PC-9 (cell line): ENCODE data around the gene NOXA1. TPM values are rescaled to one million over a fixed set of nuclear protein-coding genes. Genes with fewer than 3 reads are reported as not detected.
A peak's percentile ranks its signal among the peaks of the same experiment; 100 is the strongest.

Experiments
- BruUV-seq: library from RNA; stranded (reverse); fragments of 400-500 nt; replicated peaks from 2 replicates; lab custom pipeline; 2021; lab: Mats Ljungman, UMichigan
- CTCF ChIA-PET: fragments of 300-600 bp; sonication (Branson Sonifier 250); formaldehyde crosslinking; loops from one replicate; lab custom pipeline; 2022; ENCODE audit warnings: antibody characterized with exemption; lab: Charles Lee
- POLR2A ChIA-PET: fragments of 300-600 bp; sonication (Branson Sonifier 250); formaldehyde crosslinking; loops from one replicate; lab custom pipeline; 2022; ENCODE audit warnings: antibody characterized with exemption; ENCODE audit not compliant: unreplicated experiment; lab: Charles Lee
- DNase-seq, 2 experiments: peaks; one replicate each; pipeline versions ENCODE4 v3.0.0 to v3.0.0-alpha.2; 2015 to 2022; ENCODE audit warnings: mixed read lengths in 1 of 2
- H2AFZ ChIP-seq: fragments of 200-600 bp; sonication (generic); 2 replicates; pipeline ENCODE4 v1.8.1; 2017; ENCODE audit warnings: antibody characterized with exemption
- H3F3A ChIP-seq: fragments of 200-600 bp; sonication (generic); 2 replicates; pipeline ENCODE4 v1.8.1; 2017; ENCODE audit warnings: antibody characterized with exemption, mild to moderate bottlenecking, low read depth; ENCODE audit not compliant: insufficient read depth
- H3K27ac ChIP-seq: fragments of 200-600 bp; sonication (generic); 2 replicates; pipeline ENCODE4 v1.6.1; 2016; ENCODE audit warnings: mixed run types
- H3K27me3 ChIP-seq: fragments of 200-600 bp; sonication (generic); 2 replicates; pipeline ENCODE4 v1.6.1; 2016; ENCODE audit warnings: low read depth, mixed run types; ENCODE audit not compliant: insufficient read depth
- H3K36me3 ChIP-seq: fragments of 200-600 bp; sonication (generic); 2 replicates; pipeline ENCODE4 v1.6.1; 2016; ENCODE audit warnings: low read depth, mixed run types
- H3K4me1 ChIP-seq: fragments of 200-600 bp; sonication (generic); replicated peaks from 2 replicates; pipeline ENCODE4 v1.6.1; 2016; ENCODE audit warnings: mixed run types; ENCODE audit not compliant: insufficient read depth
- H3K4me2 ChIP-seq: fragments of 200-600 bp; sonication (generic); 2 replicates; pipeline ENCODE4 v1.6.1; 2017; ENCODE audit warnings: mixed run types
- H3K4me3 ChIP-seq: fragments of 200-600 bp; sonication (generic); 2 replicates; pipeline ENCODE4 v1.6.1; 2016; ENCODE audit warnings: mixed run types
- H3K79me2 ChIP-seq: fragments of 200-600 bp; sonication (generic); 2 replicates; pipeline ENCODE4 v1.6.1; 2017; ENCODE audit warnings: low read depth, mixed run types
- H3K9me2 ChIP-seq: fragments of 200-600 bp; sonication (generic); 2 replicates; pipeline ENCODE4 v1.8.1; 2017; ENCODE audit warnings: mild to moderate bottlenecking; ENCODE audit not compliant: insufficient read depth
- H3K9me3 ChIP-seq: fragments of 200-600 bp; sonication (generic); 2 replicates; pipeline ENCODE4 v1.8.1; 2016; ENCODE audit warnings: low read depth; ENCODE audit not compliant: insufficient read depth
- H4K20me1 ChIP-seq: fragments of 200-600 bp; sonication (generic); 2 replicates; pipeline ENCODE4 v1.8.1; 2017; ENCODE audit not compliant: insufficient read depth
- CTCF ChIP-seq: fragments of 200-600 bp; sonication (generic); conservative IDR thresholded peaks from 2 replicates; pipeline ENCODE4 v1.6.1; 2017; ENCODE audit warnings: mixed run types, antibody characterized with exemption, mild to moderate bottlenecking, moderate library complexity
- EZH2 ChIP-seq: fragments of 200-600 bp; sonication (generic); IDR thresholded peaks from 2 replicates; pipeline ENCODE4 v1.8.0; 2017; ENCODE audit warnings: antibody characterized with exemption, low read depth
- intact Hi-C: fragments of 100-400 bp; cut with micrococcal nuclease; formaldehyde crosslinking; loops from one replicate; pipeline ENCODE4 v1.10.0; 2022; ENCODE audit not compliant: unreplicated experiment
- total RNA-seq: library from RNA; stranded (reverse); gene quantifications from 2 replicates; pipeline ENCODE4 v1.2.3, GENCODE V29; 2021

NOXA1 gene
- total RNA-seq, 1 experiment from 2014 or later, result 10.5 TPM

GRCh38 chr9:137416563-137417151 is 6.5 kb upstream of the NOXA1 start:
- peaks cover 15% of the 10 kb centered on the region for H3K79me2 ChIP-seq
- no peak overlapping the region for H3K4me3 ChIP-seq
- CTCF ChIA-PET, result no interaction called here
- DNase-seq, result no peak
- H3K4me2 ChIP-seq, result no peak overlapping the region
- TF ChIP-seq EZH2 (no peak), CTCF (no peak)
- H3F3A ChIP-seq, result peaks cover 22% of the 10 kb centered on the region; the same call in 1 of the 2 replicates
- intact Hi-C loops, result no loop called here
- no TSS peak for BruUV-seq
- peaks cover 11% of the 10 kb centered on the region for H3K4me1 ChIP-seq
- POLR2A ChIA-PET, result no interaction called here
- H3K9me3 ChIP-seq, result no peaks in the 10 kb centered on the region
- H2AFZ ChIP-seq, result no peak overlapping the region
- H3K27me3 ChIP-seq, result no peaks in the 10 kb centered on the region
- H3K27ac ChIP-seq, result no peak overlapping the region
- no peaks in the 10 kb centered on the region for H3K36me3 ChIP-seq
- no peaks in the 10 kb centered on the region for H4K20me1 ChIP-seq
- no peaks in the 10 kb centered on the region for H3K9me2 ChIP-seq

GRCh38 chr9:137417161-137418021 is 5.8 kb upstream of the NOXA1 start:
- H3K4me1 ChIP-seq, result peaks cover 9% of the 10 kb centered on the region
- no peaks in the 10 kb centered on the region for H3K9me3 ChIP-seq
- no peak overlapping the region for H3K27ac ChIP-seq
- no peak overlapping the region for H3K4me3 ChIP-seq
- H4K20me1 ChIP-seq, result no peaks in the 10 kb centered on the region
- POLR2A ChIA-PET, result no interaction called here
- H3K9me2 ChIP-seq, result no peaks in the 10 kb centered on the region
- H3K79me2 ChIP-seq, result peaks cover 22% of the 10 kb centered on the region
- no TSS peak for BruUV-seq
- intact Hi-C loops, result no loop called here
- TF ChIP-seq EZH2 (no peak), CTCF (no peak)
- CTCF ChIA-PET, result no interaction called here
- peaks cover 19% of the 10 kb centered on the region; the same call in 1 of the 2 replicates for H3F3A ChIP-seq
- no peak for DNase-seq
- no peaks in the 10 kb centered on the region for H3K27me3 ChIP-seq
- no peak overlapping the region for H3K4me2 ChIP-seq
- H2AFZ ChIP-seq, result no peak overlapping the region
- H3K36me3 ChIP-seq, result no peaks in the 10 kb centered on the region

- TF ChIP-seq CTCF (no peak), EZH2 (no peak)
- H2AFZ ChIP-seq, result peak overlapping the region; percentile 79
Measured at GRCh38 chr9:137421838-137422603, 1.2 kb upstream of the NOXA1 start.

More at GRCh38 chr9:137421838-137422603, 1.2 kb upstream of the NOXA1 start:
- peaks cover 15% of the 10 kb centered on the region for H3F3A ChIP-seq
- no peaks in the 10 kb centered on the region for H3K9me2 ChIP-seq
- no peaks in the 10 kb centered on the region for H3K36me3 ChIP-seq
- DNase-seq, result no peak
- ChIA-PET POLR2A (no interaction called here), CTCF (interaction anchor here (0.5 to 0.7 kb wide), 3 partner anchors 373 to 732 kb away, joined by 3 to 8 read pairs (median 7); no protein-coding TSS in a partner anchor)
- BruUV-seq, result TSS peak; percentile 62
- H3K27me3 ChIP-seq, result no peaks in the 10 kb centered on the region
- intact Hi-C loops, result loop anchor here (2.0 to 5.0 kb wide), 2 partner anchors 105 to 121 kb away; no protein-coding TSS in a partner anchor
- H3K27ac ChIP-seq, result peak overlapping the region; percentile 28
- H3K79me2 ChIP-seq, result peaks cover 29% of the 10 kb centered on the region
- no peaks in the 10 kb centered on the region for H3K9me3 ChIP-seq
- H3K4me2 ChIP-seq, result peak overlapping the region; percentile 90
- H3K4me1 ChIP-seq, result peaks cover 17% of the 10 kb centered on the region
- H4K20me1 ChIP-seq, result no peaks in the 10 kb centered on the region
- H3K4me3 ChIP-seq, result peak overlapping the region; percentile 86
